H1 (cell line): Measurements from ENCODE around the gene JAM2. TPM values are rescaled to one million over a fixed set of nuclear protein-coding genes. Genes with fewer than 3 reads are reported as not detected.

ENCODE experiments used
- CTCF ChIA-PET: fragments of 300-600 bp; sonication (Branson Sonifier 250); formaldehyde crosslinking; loops from one replicate; lab custom pipeline; 2021; ENCODE audit not compliant: partially characterized antibody; lab: Charles Lee
- POLR2A ChIA-PET: fragments of 300-600 bp; sonication (Branson Sonifier 250); formaldehyde crosslinking; loops from one replicate; lab custom pipeline; 2021; ENCODE audit warnings: inconsistent platforms; ENCODE audit not compliant: partially characterized antibody; lab: Charles Lee
- DNase-seq, 2 experiments: peaks; one replicate each; pipeline versions ENCODE4 v3.0.0 to v3.0.0-alpha.2; 2010 to 2022; ENCODE audit warnings: low spot score in 2 of 2, low read depth in 1 of 2, mixed read lengths in 1 of 2
- FAIRE-seq: peaks from 2 replicates; lab custom pipeline; 2011; peaks lifted over from hg19 to GRCh38; lab: Jason Lieb, UNC
- H2AFZ ChIP-seq: 2 replicates; pipeline ENCODE4 v1.8.1; 2012; ENCODE audit warnings: low read length, inconsistent platforms
- H2AK5ac ChIP-seq: 2 replicates; pipeline ENCODE4 v1.6.1; 2013; ENCODE audit warnings: low read depth, low read length
- H2BK120ac ChIP-seq: replicated peaks from 2 replicates; pipeline ENCODE3; 2013; ENCODE audit warnings: low read depth, low read length, inconsistent platforms
- H2BK12ac ChIP-seq: 2 replicates; pipeline ENCODE4 v1.6.1; 2013; ENCODE audit warnings: low read depth, low read length
- H2BK15ac ChIP-seq: 2 replicates; pipeline ENCODE4 v1.6.1; 2013; ENCODE audit warnings: low read length
- H2BK20ac ChIP-seq: 2 replicates; pipeline ENCODE4 v1.6.1; 2013; ENCODE audit warnings: low read length
- H2BK5ac ChIP-seq: 2 replicates; pipeline ENCODE4 v1.6.1; 2013; ENCODE audit warnings: low read depth, low read length
- H3K14ac ChIP-seq: 2 replicates; pipeline ENCODE4 v1.6.1; 2013; ENCODE audit warnings: inconsistent platforms; ENCODE audit not compliant: insufficient read length
- H3K18ac ChIP-seq: 2 replicates; pipeline ENCODE4 v1.6.1; 2013; ENCODE audit warnings: low read length; ENCODE audit errors: extremely low read depth
- H3K23ac ChIP-seq: 2 replicates; pipeline ENCODE4 v1.6.1; 2013; ENCODE audit warnings: inconsistent platforms; ENCODE audit not compliant: insufficient read length
- H3K23me2 ChIP-seq: 2 replicates; pipeline ENCODE4 v1.6.1; 2013; ENCODE audit warnings: low read depth, low read length
- H3K27ac ChIP-seq: 2 replicates; pipeline ENCODE4 v1.6.1; 2011; ENCODE audit warnings: low read depth, low read length, inconsistent platforms
- H3K27me3 ChIP-seq, 4 experiments: replicated peaks in 1 of 4; 1 replicate in 1 of 4; 2 replicates in 3 of 4; pipeline versions ENCODE4 v1.6.1 to v1.8.1; 2011 to 2013; ENCODE audit warnings: low read length in 3 of 4, mild to moderate bottlenecking in 3 of 4, inconsistent platforms in 2 of 4, mixed read lengths in 2 of 4, moderate library complexity in 1 of 4; ENCODE audit not compliant: control insufficient read depth in 3 of 4, insufficient read depth in 3 of 4; ENCODE audit errors: extremely low read depth in 1 of 4
- H3K36me3 ChIP-seq, 4 experiments: 2 replicates each; pipeline versions ENCODE4 v1.6.1 to v1.8.1; 2011 to 2013; ENCODE audit warnings: mild to moderate bottlenecking in 4 of 4, low read length in 3 of 4, moderate library complexity in 2 of 4, control low read depth in 1 of 4, inconsistent platforms in 1 of 4; ENCODE audit not compliant: insufficient read depth in 4 of 4, control insufficient read depth in 2 of 4
- H3K4ac ChIP-seq: replicated peaks from 2 replicates; pipeline ENCODE3; 2013; ENCODE audit warnings: low read length, low read depth, mixed read lengths, inconsistent platforms; ENCODE audit not compliant: insufficient read length
- H3K4me1 ChIP-seq, 4 experiments: replicated peaks in 1 of 4; 1 replicate in 1 of 4; 2 replicates in 3 of 4; pipeline versions ENCODE4 v1.6.1 to v1.8.1; 2011 to 2013; ENCODE audit warnings: low read length in 3 of 4, inconsistent platforms in 2 of 4, mixed read lengths in 1 of 4; ENCODE audit not compliant: insufficient read depth in 4 of 4, control insufficient read depth in 3 of 4
- H3K4me2 ChIP-seq, 2 experiments: 2 replicates each; pipeline versions ENCODE4 v1.6.1 to v1.8.1; 2011 to 2013; ENCODE audit warnings: low read depth in 2 of 2, low read length in 2 of 2, control low read depth in 1 of 2, inconsistent platforms in 1 of 2, mild to moderate bottlenecking in 1 of 2; ENCODE audit not compliant: insufficient read depth in 1 of 2
- H3K4me3 ChIP-seq, 4 experiments: fragments of 200-600, 300-600 bp in 1 of 4; sonication (generic), shearing (Covaris generic), sonication (Bioruptor Twin) in 1 of 4; 2 replicates each; pipeline versions ENCODE4 v1.5.1 to v1.8.1; 2011 to 2016; ENCODE audit warnings: low read length in 4 of 4, low read depth in 3 of 4, control low read depth in 2 of 4, inconsistent platforms in 2 of 4, mild to moderate bottlenecking in 2 of 4, mixed read lengths in 1 of 4, moderate library complexity in 1 of 4; ENCODE audit not compliant: insufficient read depth in 2 of 4; ENCODE audit errors: extremely low read depth in 1 of 4
- H3K56ac ChIP-seq: replicated peaks from 2 replicates; pipeline ENCODE3; 2013; ENCODE audit warnings: low read depth, mild to moderate bottlenecking, mixed read lengths, low read length, inconsistent platforms; ENCODE audit not compliant: insufficient read length
- H3K79me1 ChIP-seq: 2 replicates; pipeline ENCODE4 v1.6.1; 2013; ENCODE audit warnings: low read depth, low read length, control low read depth
- H3K79me2 ChIP-seq, 2 experiments: 2 replicates each; pipeline versions ENCODE4 v1.6.1 to v1.8.1; 2012 to 2013; ENCODE audit warnings: low read length in 2 of 2, mild to moderate bottlenecking in 2 of 2, inconsistent platforms in 1 of 2; ENCODE audit not compliant: insufficient read depth in 2 of 2, control insufficient read depth in 1 of 2
- H3K9ac ChIP-seq, 4 experiments: replicated peaks in 1 of 4; 1 replicate in 1 of 4; 2 replicates in 3 of 4; pipeline versions ENCODE4 v1.6.1 to v1.8.1; 2011 to 2013; ENCODE audit warnings: low read depth in 3 of 4, low read length in 3 of 4, control low read depth in 2 of 4, mild to moderate bottlenecking in 2 of 4, moderate library complexity in 2 of 4, inconsistent platforms in 1 of 4; ENCODE audit errors: extremely low read depth in 1 of 4
- H3K9me3 ChIP-seq, 2 experiments: 2 replicates each; pipeline versions ENCODE4 v1.6.1 to v1.8.1; 2012 to 2013; ENCODE audit warnings: mild to moderate bottlenecking in 2 of 2, moderate library complexity in 2 of 2, control low read depth in 1 of 2, inconsistent platforms in 1 of 2, low read depth in 1 of 2, low read length in 1 of 2, mixed read lengths in 1 of 2; ENCODE audit not compliant: insufficient read depth in 2 of 2
- H4K20me1 ChIP-seq, 2 experiments: replicated peaks in 1 of 2; 2 replicates each; pipeline versions ENCODE3 to v1.8.1; 2011 to 2013; ENCODE audit warnings: inconsistent platforms in 2 of 2, low read length in 2 of 2, mild to moderate bottlenecking in 1 of 2; ENCODE audit not compliant: insufficient read depth in 2 of 2, control insufficient read depth in 1 of 2
- H4K5ac ChIP-seq: 2 replicates; pipeline ENCODE4 v1.6.1; 2013; ENCODE audit warnings: low read length, low read depth, mixed read lengths, inconsistent platforms; ENCODE audit not compliant: insufficient read length
- H4K8ac ChIP-seq: 2 replicates; pipeline ENCODE4 v1.8.0; 2013; ENCODE audit warnings: mild to moderate bottlenecking, moderate library complexity, low read length, inconsistent platforms; ENCODE audit not compliant: insufficient read depth; ENCODE audit errors: extremely low read depth
- H4K91ac ChIP-seq: replicated peaks from 2 replicates; pipeline ENCODE3; 2013; ENCODE audit warnings: low read length, mixed read lengths, inconsistent platforms; ENCODE audit not compliant: insufficient read length
- BCL11A ChIP-seq, 2 experiments: IDR thresholded peaks; one replicate each; pipeline ENCODE4 v1.6.1; 2011; ENCODE audit warnings: low read depth in 2 of 2, low read length in 2 of 2, mild to moderate bottlenecking in 2 of 2
- CTCF ChIP-seq, 3 experiments: IDR thresholded peaks; 1 replicate in 2 of 3; 2 replicates in 1 of 3; pipeline versions ENCODE4 v1.5.1 to v1.6.1; 2011; ENCODE audit warnings: low read length in 3 of 3, mild to moderate bottlenecking in 3 of 3, inconsistent platforms in 2 of 3, low read depth in 1 of 3, moderate library complexity in 1 of 3; ENCODE audit not compliant: insufficient read depth in 1 of 3; ENCODE audit errors: control extremely low read depth in 1 of 3
- EP300 ChIP-seq, 2 experiments: IDR thresholded peaks; 1 replicate in 1 of 2; 2 replicates in 1 of 2; pipeline ENCODE4 v1.6.1; 2011 to 2012; ENCODE audit warnings: low read depth in 2 of 2, low read length in 2 of 2, mild to moderate bottlenecking in 2 of 2, borderline replicate concordance in 1 of 2, inconsistent platforms in 1 of 2, moderate library complexity in 1 of 2
- KDM4A ChIP-seq: IDR thresholded peaks from one replicate; pipeline ENCODE4 v1.7.1; 2012; ENCODE audit warnings: low read depth, mild to moderate bottlenecking, moderate library complexity, low read length, inconsistent platforms; ENCODE audit not compliant: severe bottlenecking
- POLR2AphosphoS5 ChIP-seq: IDR thresholded peaks from 2 replicates; pipeline ENCODE4 v1.6.1; 2011; ENCODE audit warnings: low read depth, low read length
- SRF ChIP-seq: IDR thresholded peaks from 2 replicates; pipeline ENCODE4 v1.6.1; 2011; ENCODE audit warnings: mild to moderate bottlenecking, low read depth, low read length, moderate library complexity
- TAF7 ChIP-seq: optimal IDR thresholded peaks from 2 replicates; pipeline ENCODE3; 2011; ENCODE audit warnings: low read depth, mild to moderate bottlenecking, inconsistent platforms, low read length, moderate library complexity, borderline replicate concordance
- TEAD4 ChIP-seq: IDR thresholded peaks from 2 replicates; pipeline ENCODE4 v1.6.1; 2012; ENCODE audit warnings: low read depth, low read length, inconsistent platforms, mixed read lengths
- WGBS, 2 experiments: shearing (Covaris generic) in 1 of 2; methylation state at CpG; one replicate each; pipeline versions ENCODE4 v1.1.6 to v1.1.7; 2013 to 2015; ENCODE audit warnings: low lambda C conversion rate in 2 of 2, mixed read lengths in 2 of 2, inconsistent platforms in 1 of 2, low coverage in 1 of 2, missing lambda C conversion rate in 1 of 2; ENCODE audit not compliant: insufficient replicate concordance in 2 of 2, insufficient coverage in 1 of 2, insufficient read length in 1 of 2; ENCODE audit errors: extremely low coverage in 1 of 2, missing lambda C conversion rate in 1 of 2; 5-methylcytosine and 5-hydroxymethylcytosine counted together
- polyA plus RNA-seq, 7 experiments: library from polyadenylated mRNA; depleted of rRNA in 3 of 7; stranded (reverse) in 5 of 7; unstranded in 2 of 7; fragments of >200 nt in 5 of 7; fragments of 200-250 nt in 2 of 7; gene quantifications; 1 replicate in 5 of 7; 2 replicates in 1 of 7; 4 replicates in 1 of 7; pipeline versions ENCODE4 v1.2.1 to v1.2.3, GENCODE V29; 2011 to 2013; ENCODE audit warnings: missing spikeins in 2 of 7, mixed read lengths in 2 of 7
- total RNA-seq: library from RNA; stranded (reverse); fragmentation: NEBNext Ultra II Directional; extraction: Animal tissue kit (Norgen Biotek cat#: 25700); gene quantifications from 2 replicates; pipeline ENCODE4 v1.2.1, GENCODE V29; 2021

The JAM2 gene
- total and polyA plus RNA-seq, 2 of the 8 experiments (the other 6 are each of a cell fraction or from before 2014, with no cell fraction given): 4.9 to 9.5 TPM

GRCh38 chr21:25615880-25616279 is 23.2 kb upstream of the JAM2 start:
- Histone ChIP-seq H2BK15ac (no peak overlapping the region), H3K56ac (no peak overlapping the region), H4K91ac (no peak overlapping the region), H3K23ac (no peak overlapping the region), H3K23me2 (no peaks in the 10 kb centered on the region; the same call in 1 of the 2 replicates), H3K79me1 (no peaks in the 10 kb centered on the region), H3K4ac (no peak overlapping the region), H2BK120ac (no peak overlapping the region), H3K36me3 (no peaks in the 10 kb centered on the region), H3K27ac (no peak overlapping the region), H4K8ac (no peak overlapping the region), H3K14ac (no peak overlapping the region), H2BK20ac (no peak overlapping the region), H3K9me3 (no peaks in the 10 kb centered on the region), H3K4me3 (no peak overlapping the region), H3K9ac (no peak overlapping the region), H2BK5ac (no peak overlapping the region), H3K18ac (no peak overlapping the region), H2BK12ac (no peak overlapping the region), H2AFZ (no peak overlapping the region), H3K79me2 (no peaks in the 10 kb centered on the region), H3K4me1 (no peaks in the 10 kb centered on the region), H4K20me1 (no peaks in the 10 kb centered on the region), H3K4me2 (no peak overlapping the region), H2AK5ac (no peak overlapping the region), H4K5ac (no peak overlapping the region), H3K27me3 (no peaks in the 10 kb centered on the region)
- 92% methylated on average over 3 of the region's 3 CpGs; no CpG with 5 or more reads in 1 of the 2 experiments for WGBS, 2 experiments
- DNase-seq (no peak), FAIRE-seq (no peak)
- CTCF ChIA-PET: interaction anchor here (1.6 kb wide), 1 partner anchor 7 kb away, joined by 18 read pairs; no protein-coding TSS in a partner anchor
- POLR2A ChIA-PET: no interaction called here
- TF ChIP-seq TEAD4: no peak
- TF ChIP-seq SRF: no peak
- no peak for TF ChIP-seq KDM4A
- no peak for TF ChIP-seq POLR2AphosphoS5
- TF ChIP-seq CTCF (IDR thresholded peaks at IDR 0.05; ENCODE audit: control extremely low read depth in 1 of 3, insufficient read depth in 1 of 3, low read depth in 1 of 3, low read length in 3 of 3): no peak
- TF ChIP-seq TAF7: no peak
- TF ChIP-seq EP300 (IDR thresholded peaks at IDR 0.05; ENCODE audit: borderline replicate concordance in 1 of 2, low read depth in 2 of 2, low read length in 2 of 2): no peak
- no peak for TF ChIP-seq BCL11A (IDR thresholded peaks at IDR 0.05; ENCODE audit: low read depth in 2 of 2, low read length in 2 of 2)
